K562 (cell line): ENCODE measurements around the gene PUS7. TPM values are rescaled to one million over a fixed set of nuclear protein-coding genes. Genes with fewer than 3 reads are reported as not detected.

Source experiments
- ATAC-seq: fragments of 200-7000 bp; cut with Tn5 transposase; 3 replicates; pipeline ENCODE4 v1.9.1; 2020; ENCODE audit warnings: moderate library complexity
- BruUV-seq: library from RNA; stranded (reverse); fragments of 400-500 nt; replicated peaks from 2 replicates; lab custom pipeline; 2021; lab: Mats Ljungman, UMichigan
- CTCF ChIA-PET: fragments of 300-600 bp; formaldehyde crosslinking; extraction: SDS; loops from one replicate; lab custom pipeline; 2021; ENCODE audit warnings: low intra/inter-chr PET ratio; lab: Yijun Ruan, JAX
- POLR2A ChIA-PET: fragments of 300-600, 350-650 bp; sonication (Branson Sonifier 250); formaldehyde crosslinking; extraction: SDS; loops from one replicate; lab custom pipeline; 2021; ENCODE audit warnings: antibody characterized with exemption, inconsistent platforms; lab: Yijun Ruan, JAX
- DNase-seq, 4 experiments: peaks; one replicate each; pipeline versions ENCODE4 v3.0.0 to v3.0.0-alpha.2; 2011 to 2018; ENCODE audit warnings: low spot score in 3 of 4, mixed read lengths in 3 of 4; ENCODE audit errors: extremely low read depth in 1 of 4
- FAIRE-seq: peaks from 2 replicates; lab custom pipeline; 2011; peaks lifted over from hg19 to GRCh38; lab: Jason Lieb, UNC
- H2AFZ ChIP-seq: 2 replicates; pipeline ENCODE4 v1.6.0; 2011; ENCODE audit warnings: low read depth, low read length, control low read depth, inconsistent platforms
- H3K27ac ChIP-seq: fragments of 200-600 bp; 3 replicates; pipeline ENCODE4 v1.8.0; 2011; ENCODE audit warnings: low read depth, mild to moderate bottlenecking, control low read depth, inconsistent platforms, low read length, moderate library complexity, mixed read lengths; ENCODE audit errors: extremely low read depth
- H3K27me3 ChIP-seq, 2 experiments: fragments of 300-600 bp in 1 of 2; 2 replicates in 1 of 2; 3 replicates in 1 of 2; pipeline versions ENCODE4 v1.6.0 to v1.8.0; 2011; ENCODE audit warnings: inconsistent platforms in 2 of 2, low read length in 2 of 2, mild to moderate bottlenecking in 1 of 2, mixed read lengths in 1 of 2, moderate library complexity in 1 of 2; ENCODE audit not compliant: control insufficient read depth in 2 of 2, insufficient read depth in 2 of 2
- H3K36me3 ChIP-seq: fragments of 300-600 bp; 3 replicates; pipeline ENCODE4 v1.8.0; 2011; ENCODE audit warnings: mild to moderate bottlenecking, low read length, inconsistent platforms; ENCODE audit not compliant: control insufficient read depth, insufficient read depth
- H3K4me1 ChIP-seq, 2 experiments: fragments of 200-600 bp in 1 of 2; replicated peaks in 1 of 2; 2 replicates in 1 of 2; 3 replicates in 1 of 2; pipeline versions ENCODE4 v1.5.1 to v1.8.0; 2011; ENCODE audit warnings: inconsistent platforms in 2 of 2, low read length in 2 of 2, mild to moderate bottlenecking in 1 of 2, mixed read lengths in 1 of 2, moderate library complexity in 1 of 2; ENCODE audit not compliant: control insufficient read depth in 2 of 2, insufficient read depth in 2 of 2
- H3K4me2 ChIP-seq: 2 replicates; pipeline ENCODE4 v1.6.1; 2011; ENCODE audit warnings: low read length, control low read depth, inconsistent platforms, mixed read lengths; ENCODE audit not compliant: insufficient read depth
- H3K4me3 ChIP-seq: fragments of 200-600 bp; sonication (generic), shearing (Covaris generic); 2 replicates; pipeline ENCODE4 v1.5.1; 2016; ENCODE audit warnings: control low read depth, inconsistent platforms
- H3K79me2 ChIP-seq: fragments of 200-600 bp; 3 replicates; pipeline ENCODE4 v1.8.0; 2011; ENCODE audit warnings: low read length, inconsistent platforms; ENCODE audit not compliant: control insufficient read depth, insufficient read depth
- H3K9ac ChIP-seq, 2 experiments: 2 replicates each; pipeline versions ENCODE4 v1.6.0 to v1.6.1; 2011; ENCODE audit warnings: low read depth in 2 of 2, low read length in 2 of 2, control low read depth in 1 of 2, inconsistent platforms in 1 of 2, mild to moderate bottlenecking in 1 of 2, mixed read lengths in 1 of 2; ENCODE audit not compliant: insufficient read depth in 1 of 2
- H3K9me1 ChIP-seq: one replicate; pipeline ENCODE4 v1.6.0; 2011; ENCODE audit warnings: inconsistent platforms, mild to moderate bottlenecking, low read length, moderate library complexity; ENCODE audit not compliant: control insufficient read depth, insufficient read depth
- H3K9me3 ChIP-seq: replicated peaks from 2 replicates; pipeline ENCODE4 v1.5.1; 2011; ENCODE audit warnings: low read depth, low read length, inconsistent platforms; ENCODE audit not compliant: control insufficient read depth, insufficient read depth
- H4K20me1 ChIP-seq: replicated peaks from 2 replicates; pipeline ENCODE4 v1.6.1; 2011; ENCODE audit warnings: low read length, inconsistent platforms, mixed read lengths; ENCODE audit not compliant: control insufficient read depth, insufficient read depth
- BRF1 ChIP-seq: IDR thresholded peaks from 3 replicates; pipeline ENCODE4 v1.6.1; 2011; ENCODE audit warnings: borderline replicate concordance, mild to moderate bottlenecking; ENCODE audit not compliant: insufficient read length; ENCODE audit errors: extremely low read depth
- GATAD2A ChIP-seq: fragments of 450-650 bp; IDR thresholded peaks from 2 replicates; pipeline ENCODE4 v1.6.1; 2017
- PML ChIP-seq: IDR thresholded peaks from 2 replicates; pipeline ENCODE4 v1.6.1; 2012; ENCODE audit warnings: low read length, inconsistent platforms
- RAD21 ChIP-seq, 2 experiments: fragments of 250-450 bp in 1 of 2; fragments of 450-650 bp in 1 of 2; sonication (Bioruptor Pico) in 1 of 2; formaldehyde crosslinking in 1 of 2; IDR thresholded peaks in 1 of 2; conservative IDR thresholded peaks in 1 of 2; 2 replicates each; pipeline versions ENCODE4 v1.4.0 to v1.8.0; 2020 to 2022; ENCODE audit warnings: mild to moderate bottlenecking in 2 of 2, moderate library complexity in 1 of 2
- SMAD1 ChIP-seq: fragments of 150-350 bp; IDR thresholded peaks from 2 replicates; pipeline ENCODE4 v1.6.1; 2014; ENCODE audit warnings: low read length, low read depth; ENCODE audit not compliant: partially characterized antibody
- SMARCA4 ChIP-seq: fragments of 450-650 bp; IDR thresholded peaks from 2 replicates; pipeline ENCODE4 v1.6.1; 2016
- ZBTB49 ChIP-seq: sonication (generic); formaldehyde crosslinking; IDR thresholded peaks from 2 replicates; pipeline ENCODE4 v1.8.0; 2022; ENCODE audit warnings: missing genetic modification reagents, mild to moderate bottlenecking, borderline replicate concordance
- WGBS: fragments of 100-300 bp; shearing (Covaris generic); methylation state at CpG from one replicate; pipeline ENCODE4 v1.1.6; 2016; ENCODE audit warnings: low coverage, mixed read lengths; ENCODE audit not compliant: insufficient coverage; ENCODE audit errors: missing lambda C conversion rate; 5-methylcytosine and 5-hydroxymethylcytosine counted together
- in situ Hi-C: fragments of 300-500 bp; cut with MboI; formaldehyde crosslinking; loops from 4 replicates; pipeline ENCODE4 v1.15.0; 2018; ENCODE audit warnings: inconsistent platforms, mixed read lengths
- intact Hi-C: fragments of 100-400 bp; cut with micrococcal nuclease; formaldehyde crosslinking; loops from 2 replicates; pipeline ENCODE4 v1.14.2; 2022
- polyA plus RNA-seq, 8 experiments: library from polyadenylated mRNA; depleted of rRNA in 4 of 8; stranded (reverse) in 5 of 8; unstranded in 3 of 8; fragments of >200 nt; fragmentation: Nextera tagmentation in 2 of 8; fragmentation: Illumina TruSeq in 1 of 8; extraction: Ambion mirVana in 2 of 8; extraction: Trizol in 1 of 8; gene quantifications; 2 replicates each; pipeline versions ENCODE4 v1.2.1 to v1.2.3, GENCODE V29; 2011 to 2014; ENCODE audit warnings: inconsistent platforms in 1 of 8, missing spikeins in 1 of 8
- total RNA-seq, 7 experiments: library from RNA; depleted of rRNA in 6 of 7; stranded (reverse); fragments of >200 nt in 6 of 7; fragmentation: Illumina TruSeq in 2 of 7; extraction: Trizol in 2 of 7; gene quantifications; 2 replicates each; pipeline versions ENCODE4 v1.2.1 to v1.2.3, GENCODE V29; 2011 to 2021; ENCODE audit warnings: low replicate concordance in 1 of 7

The PUS7 gene
- total and polyA plus RNA-seq, 9 of the 15 experiments (the other 6 are each of a cell fraction or from before 2014, with no cell fraction given): 15.1 to 95.6 (median 63.2) TPM

- TF ChIP-seq SMAD1 (peak; percentile 15), SMARCA4 (peak; percentile 91), BRF1 (no peak), ZBTB49 (CRISPR knock-in tag) (peak; percentile 32; the same call in 1 of the 2 replicates), PML (peak; percentile 57; the same call in 1 of the 2 replicates), GATAD2A (no peak)
Measured at GRCh38 chr7:105487579-105488571, 34.2 kb downstream of the PUS7 start (continued).

- Histone ChIP-seq H3K4me3 (no peak overlapping the region), H3K27ac (no peak overlapping the region), H3K4me1 (no peaks in the 10 kb centered on the region), H3K9me3 (no peaks in the 10 kb centered on the region), H3K36me3 (peaks cover 77% of the 10 kb centered on the region), H2AFZ (no peak overlapping the region)
- no peak for DNase-seq
- CTCF ChIA-PET: interaction anchor here (0.7 kb wide), 1 partner anchor 551 kb away, joined by 3 read pairs; no protein-coding TSS in a partner anchor
- intact Hi-C loops (no loop called here), in situ Hi-C loops (no loop called here)
- no peak for ATAC-seq
- TF ChIP-seq RAD21 (CRISPR knock-in tag; conservative IDR thresholded peaks at IDR 0.05 in 1 of 2, IDR thresholded peaks at IDR 0.05 in 1 of 2): no peak
- TF ChIP-seq, all 486 proteins: peak for 0
- 95% methylated on average over 4 of the region's 4 CpGs for WGBS
- Histone ChIP-seq H3K9ac (no peak overlapping the region), H4K20me1 (no peaks in the 10 kb centered on the region), H3K4me2 (no peak overlapping the region), H3K79me2 (no peaks in the 10 kb centered on the region), H3K9me1 (no peaks in the 10 kb centered on the region), H3K27me3 (no peaks in the 10 kb centered on the region)
- FAIRE-seq: no peak
- POLR2A ChIA-PET: interaction anchor here (0.6 kb wide), 1 partner anchor 45 kb away, joined by 4 read pairs; no protein-coding TSS in a partner anchor
- BruUV-seq: no TSS peak
Measured at GRCh38 chr7:105480931-105481330, 41.1 kb downstream of the PUS7 start.
